Measurements from ENCODE around the gene AARS2.
"Not testable (repeated sequence)": the region's sequence is repeated elsewhere in the genome, so short reads cannot be mapped to it uniquely, and the experiment has no call there.

DNA sequence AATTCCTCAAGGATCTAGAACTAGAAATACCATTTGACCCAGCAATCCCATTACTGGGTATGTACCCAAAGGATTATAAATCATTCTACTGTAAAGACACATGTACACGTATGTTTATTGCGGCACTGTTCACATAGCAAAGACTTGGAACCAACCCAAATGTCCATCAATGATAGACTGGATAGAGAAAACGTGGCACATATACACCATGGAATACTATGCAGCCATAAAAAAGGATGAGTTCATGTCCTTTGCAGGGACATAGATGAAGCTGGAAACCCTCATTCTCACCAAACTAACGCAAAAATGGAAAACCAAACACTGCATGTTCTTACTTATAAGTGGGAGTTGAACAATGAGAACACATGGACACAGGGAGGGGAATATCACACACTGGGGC lies 33.7 kb upstream of the AARS2 start:
- TF ChIP-seq POLR2A (IDR thresholded peaks at IDR 0.05) = not testable (repeated sequence)
- TF ChIP-seq, protein P1, sequence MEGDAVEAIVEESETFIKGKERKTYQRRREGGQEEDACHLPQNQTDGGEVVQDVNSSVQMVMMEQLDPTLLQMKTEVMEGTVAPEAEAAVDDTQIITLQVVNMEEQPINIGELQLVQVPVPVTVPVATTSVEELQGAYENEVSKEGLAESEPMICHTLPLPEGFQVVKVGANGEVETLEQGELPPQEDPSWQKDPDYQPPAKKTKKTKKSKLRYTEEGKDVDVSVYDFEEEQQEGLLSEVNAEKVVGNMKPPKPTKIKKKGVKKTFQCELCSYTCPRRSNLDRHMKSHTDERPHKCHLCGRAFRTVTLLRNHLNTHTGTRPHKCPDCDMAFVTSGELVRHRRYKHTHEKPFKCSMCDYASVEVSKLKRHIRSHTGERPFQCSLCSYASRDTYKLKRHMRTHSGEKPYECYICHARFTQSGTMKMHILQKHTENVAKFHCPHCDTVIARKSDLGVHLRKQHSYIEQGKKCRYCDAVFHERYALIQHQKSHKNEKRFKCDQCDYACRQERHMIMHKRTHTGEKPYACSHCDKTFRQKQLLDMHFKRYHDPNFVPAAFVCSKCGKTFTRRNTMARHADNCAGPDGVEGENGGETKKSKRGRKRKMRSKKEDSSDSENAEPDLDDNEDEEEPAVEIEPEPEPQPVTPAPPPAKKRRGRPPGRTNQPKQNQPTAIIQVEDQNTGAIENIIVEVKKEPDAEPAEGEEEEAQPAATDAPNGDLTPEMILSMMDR (IDR thresholded peaks at IDR 0.05) = not testable (repeated sequence)
